SH-SY5Y (cell line): Measurements from ENCODE around the gene SLC22A3.

ENCODE experiments used
- GATA2 ChIP-seq: IDR thresholded peaks from 2 replicates; pipeline ENCODE4 v1.6.1; 2011; ENCODE audit warnings: mild to moderate bottlenecking, low read depth, low read length
- GATA3 ChIP-seq: IDR thresholded peaks from 2 replicates; pipeline ENCODE4 v1.6.1; 2011; ENCODE audit warnings: low read depth, mild to moderate bottlenecking, low read length, moderate library complexity

DNA sequence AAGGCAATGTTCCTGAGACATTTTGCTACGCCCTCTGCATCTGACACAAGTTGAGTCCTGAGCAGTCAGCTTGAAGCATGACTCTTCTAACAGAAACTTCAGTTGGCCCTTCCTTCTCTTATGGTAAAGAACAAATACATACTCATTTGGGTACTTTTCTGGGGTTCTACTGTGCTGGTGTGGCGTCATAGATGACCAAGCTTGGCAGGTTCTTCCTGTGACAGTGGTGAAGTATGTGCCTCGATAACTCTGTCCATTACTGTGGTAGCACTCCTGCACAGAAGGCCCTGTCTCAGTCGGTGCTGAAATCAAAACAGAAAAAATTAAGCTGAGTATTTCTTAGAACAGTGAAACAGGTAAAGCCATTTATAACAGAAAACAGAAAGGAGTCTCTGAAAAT is 152.5 kb downstream of the SLC22A3 start:
- no peak for TF ChIP-seq GATA2
- no peak for TF ChIP-seq GATA3
